HG03039 (cell line): ENCODE measurements around the gene TTBK1.
A peak's percentile ranks its signal among the peaks of the same experiment; 100 is the strongest.

Experiments
- ATAC-seq: cut with Tn5 transposase; IDR thresholded peaks from one replicate; pipeline ENCODE4 v1.9.1; 2021; ENCODE audit warnings: mild to moderate bottlenecking, moderate library complexity; ENCODE audit not compliant: unreplicated experiment

TTBK1 gene

GRCh38 chr6:43254138-43254817 lies 11.0 kb downstream of the TTBK1 start:
- ATAC-seq: no peak

GRCh38 chr6:43254846-43255245 lies 11.6 kb downstream of the TTBK1 start:
- ATAC-seq: no peak

DNA sequence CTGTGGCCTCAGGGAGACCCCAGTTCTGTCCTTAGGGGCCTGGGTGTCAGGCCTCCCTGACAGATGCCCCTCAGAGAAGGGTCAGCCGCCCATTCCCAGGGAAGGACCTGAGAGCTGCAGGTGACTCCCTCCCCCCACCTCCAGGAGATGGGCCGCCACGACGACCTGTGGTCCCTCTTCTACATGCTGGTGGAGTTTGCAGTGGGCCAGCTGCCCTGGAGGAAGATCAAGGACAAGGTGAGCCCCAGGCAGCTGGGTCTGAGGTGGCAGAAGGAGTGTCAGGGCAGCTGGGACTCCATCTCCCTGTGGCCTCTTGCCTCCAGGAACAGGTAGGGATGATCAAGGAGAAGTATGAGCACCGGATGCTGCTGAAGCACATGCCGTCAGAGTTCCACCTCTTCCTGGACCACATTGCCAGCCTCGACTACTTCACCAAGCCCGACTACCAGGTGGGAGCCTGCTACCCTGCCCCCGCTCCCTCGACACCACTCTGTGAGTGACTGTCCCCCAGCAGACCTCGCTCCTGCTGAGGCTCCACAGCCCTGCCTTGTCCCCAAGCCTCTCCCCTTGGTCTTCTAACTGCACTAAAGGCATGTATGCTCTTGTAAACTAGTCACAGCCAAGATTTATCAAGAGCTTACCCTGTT lies 12.2 kb downstream of the TTBK1 start:
- ATAC-seq: no peak

GRCh38 chr6:43256670-43257366 lies 13.5 kb downstream of the TTBK1 start:
- no peak for ATAC-seq

GRCh38 chr6:43257367-43258145 lies 14.3 kb downstream of the TTBK1 start:
- no peak for ATAC-seq

DNA sequence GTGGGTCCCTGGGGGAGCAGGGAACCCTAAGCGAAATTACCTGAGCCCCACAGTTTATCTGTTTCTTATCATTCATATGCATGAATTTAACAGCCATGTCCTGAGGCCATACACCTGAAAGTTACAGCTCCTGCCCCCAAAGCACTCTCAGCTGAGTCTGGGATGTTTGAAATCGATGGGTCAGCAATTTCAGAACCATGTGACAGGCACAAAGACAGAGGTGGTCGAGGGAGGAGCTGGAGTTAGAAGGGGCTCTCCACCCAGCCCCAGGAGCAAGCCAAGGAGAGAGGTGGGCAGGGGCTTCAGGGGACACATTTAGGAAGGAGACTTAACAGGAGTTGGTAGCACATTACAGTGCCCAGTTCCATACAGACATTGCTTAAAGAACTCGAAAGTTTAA lies 14.9 kb downstream of the TTBK1 start:
- no peak for ATAC-seq

- no peak for ATAC-seq
Measured at GRCh38 chr6:43258807-43259686, 15.8 kb downstream of the TTBK1 start.

DNA sequence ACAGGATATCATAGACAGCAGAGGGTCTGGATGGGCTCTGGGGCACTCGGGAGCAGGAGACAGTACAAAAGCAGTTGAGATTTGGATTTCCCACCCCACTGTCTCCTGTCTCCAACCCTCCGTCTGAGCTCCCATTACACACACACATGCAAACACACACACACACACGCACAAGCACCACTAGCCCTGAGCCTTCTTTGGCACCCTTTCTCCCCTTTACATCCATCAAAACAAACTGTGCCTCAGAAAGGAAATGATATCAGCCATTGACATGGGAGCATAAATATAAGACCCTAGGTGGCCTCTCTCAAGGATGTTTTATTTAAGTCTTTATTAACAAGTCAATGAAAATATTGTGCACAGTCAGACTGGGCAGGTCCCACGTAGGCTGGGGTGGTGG lies 17.5 kb downstream of the TTBK1 start:
- no peak for ATAC-seq

DNA sequence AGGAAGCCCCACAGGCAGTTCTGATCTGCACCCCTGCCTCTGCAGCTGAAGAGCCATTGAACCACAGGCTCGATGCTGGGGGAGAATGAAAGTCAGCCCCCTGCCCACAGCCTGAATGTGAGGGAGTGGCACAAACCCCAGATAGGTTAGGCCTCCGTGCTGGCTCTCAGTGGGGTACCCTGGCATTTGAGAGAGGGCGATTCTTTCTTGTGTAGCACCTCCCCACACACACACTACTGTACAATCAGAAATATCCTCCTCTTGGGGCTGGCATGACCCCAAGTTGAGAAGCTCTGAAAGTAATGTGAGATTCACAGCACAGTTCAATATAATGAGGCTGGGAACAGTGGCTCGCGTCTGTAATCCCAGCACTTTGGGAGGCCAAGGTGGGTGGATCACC lies 17.9 kb downstream of the TTBK1 start:
- no peak for ATAC-seq

- no peak for ATAC-seq
Measured at GRCh38 chr6:43262000-43262779, 18.9 kb downstream of the TTBK1 start.

DNA sequence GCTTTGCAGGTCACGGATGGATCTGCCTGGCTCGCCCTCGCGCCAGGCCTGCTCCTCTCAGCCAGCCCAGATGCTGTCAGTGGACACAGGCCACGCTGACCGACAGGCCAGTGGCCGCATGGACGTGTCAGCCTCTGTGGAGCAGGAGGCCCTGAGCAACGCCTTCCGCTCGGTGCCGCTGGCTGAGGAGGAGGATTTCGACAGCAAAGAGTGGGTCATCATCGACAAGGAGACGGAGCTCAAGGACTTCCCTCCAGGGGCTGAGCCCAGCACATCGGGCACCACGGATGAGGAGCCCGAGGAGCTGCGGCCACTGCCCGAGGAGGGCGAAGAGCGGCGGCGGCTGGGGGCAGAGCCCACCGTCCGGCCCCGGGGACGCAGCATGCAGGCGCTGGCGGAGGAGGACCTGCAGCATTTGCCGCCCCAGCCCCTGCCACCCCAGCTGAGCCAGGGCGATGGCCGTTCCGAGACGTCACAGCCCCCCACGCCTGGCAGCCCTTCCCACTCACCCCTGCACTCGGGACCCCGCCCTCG lies 19.6 kb downstream of the TTBK1 start:
- no peak for ATAC-seq

GRCh38 chr6:43263314-43264178 lies 20.3 kb downstream of the TTBK1 start:
- ATAC-seq: peak; percentile 50

- no peak for ATAC-seq
Measured at GRCh38 chr6:43264599-43265145, 21.4 kb downstream of the TTBK1 start.

GRCh38 chr6:43265564-43265963 lies 22.3 kb downstream of the TTBK1 start:
- ATAC-seq: no peak

DNA sequence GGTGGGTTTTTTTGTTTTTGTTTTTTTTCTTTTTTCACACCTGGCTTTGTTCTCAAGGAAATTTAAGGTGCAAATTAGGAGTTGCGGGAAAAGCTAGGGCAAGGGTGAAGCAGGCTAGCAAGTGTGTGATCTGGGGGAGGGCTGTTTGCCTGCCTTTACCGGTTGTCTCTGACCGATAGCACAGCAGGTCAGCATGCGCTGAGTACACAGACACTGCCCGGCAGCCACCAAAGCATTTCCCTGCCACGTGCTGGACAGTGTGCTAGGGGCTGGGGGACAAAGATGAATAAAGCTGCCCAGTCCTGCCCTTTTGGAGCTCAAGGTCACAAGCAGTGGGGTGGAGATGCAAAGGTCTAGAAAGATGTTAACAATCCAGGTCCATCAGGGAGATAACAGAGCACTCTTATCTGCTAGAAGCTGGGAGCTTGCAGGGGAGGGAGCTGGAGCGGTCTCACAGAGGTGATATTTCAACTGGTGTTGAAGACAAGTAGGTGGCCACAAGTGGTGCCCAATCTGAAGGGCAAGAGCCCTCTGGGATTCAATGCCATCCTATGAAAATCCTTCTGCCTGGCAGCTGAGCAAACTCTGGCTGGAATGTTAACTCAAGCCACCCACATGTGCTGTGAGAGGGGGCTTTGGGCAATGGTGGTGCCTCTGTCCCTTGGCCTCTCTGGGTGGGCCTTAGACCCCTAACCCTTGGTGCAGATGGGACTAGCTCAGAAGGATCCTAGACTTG lies 24.5 kb downstream of the TTBK1 start:
- ATAC-seq: no peak

- no peak for ATAC-seq
Measured at GRCh38 chr6:43268355-43268700, 25.0 kb downstream of the TTBK1 start.

DNA sequence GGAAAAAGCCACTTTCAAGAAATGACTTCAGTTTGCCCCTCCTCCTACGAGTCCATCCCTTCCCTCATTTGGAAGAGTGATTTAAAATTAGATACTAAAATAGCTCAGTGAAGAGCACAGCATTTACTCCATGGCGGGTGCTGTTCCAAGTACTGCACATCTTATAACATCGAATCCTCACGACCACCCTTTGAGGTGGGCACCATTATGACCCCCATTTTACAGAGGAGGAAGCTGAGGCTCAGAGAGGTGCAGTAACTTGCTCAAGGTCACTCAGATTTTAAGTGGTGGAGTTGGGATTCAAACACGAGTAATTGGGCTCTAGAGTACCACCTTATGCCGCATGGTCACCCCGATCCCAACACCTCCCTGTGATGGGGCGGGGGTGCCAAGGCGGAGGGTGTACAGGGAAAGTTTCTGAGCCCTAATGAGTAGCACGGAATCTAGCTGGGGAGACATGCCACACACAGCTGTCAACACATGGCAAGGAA lies 25.5 kb downstream of the TTBK1 start:
- no peak for ATAC-seq
